GM19238 (cell line): ENCODE results near the gene ZNF141.
"Not testable (repeated sequence)": the region's sequence is repeated elsewhere in the genome, so short reads cannot be mapped to it uniquely, and the experiment has no call there.

ENCODE experiments used
- DNase-seq: peaks from one replicate; pipeline ENCODE4 v3.0.0; 2011; ENCODE audit warnings: low spot score; ENCODE audit not compliant: insufficient read length

Gene ZNF141

GRCh38 chr4:385934-386707, 48.5 kb downstream of the ZNF141 start:
- DNase-seq = no peak

GRCh38 chr4:386708-387105, 49.1 kb downstream of the ZNF141 start:
- no peak for DNase-seq

- DNase-seq = no peak
Measured at GRCh38 chr4:404006-404405, 66.4 kb downstream of the ZNF141 start.

GRCh38 chr4:408321-408720, 70.7 kb downstream of the ZNF141 start:
- not testable (repeated sequence) for DNase-seq

GRCh38 chr4:422587-422986, 85.0 kb downstream of the ZNF141 start:
- no peak for DNase-seq
